ENCODE measurements around the gene GMPR. TPM values are rescaled to one million over a fixed set of nuclear protein-coding genes. Genes with fewer than 3 reads are reported as not detected.

The GMPR gene
- total RNA-seq, 2 experiments from 2014 or later: not detected

DNA sequence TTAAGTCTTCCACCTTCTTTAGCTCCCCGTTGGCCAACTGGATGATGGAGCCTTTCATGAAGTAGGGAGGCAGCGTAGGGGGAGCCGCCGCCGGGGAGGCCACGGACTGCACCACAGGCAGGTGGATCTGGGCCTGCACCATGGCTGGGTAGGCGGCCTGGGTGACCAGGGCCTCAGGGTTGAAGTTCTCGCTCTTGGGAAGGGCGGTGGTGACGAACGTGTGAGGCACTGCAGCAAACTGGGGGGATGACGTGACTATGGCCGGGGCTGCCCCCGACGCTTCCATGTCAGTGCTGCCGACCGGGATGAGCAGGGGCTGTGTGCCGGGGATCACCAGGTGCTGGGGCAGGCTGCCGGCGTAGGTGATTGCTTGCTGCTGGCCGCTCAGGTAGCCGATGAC lies 88.1 kb downstream of the GMPR start:
- Histone ChIP-seq H3K27ac (ENCODE audit: low read depth, low read length, poor library complexity, severe bottlenecking) (no peak overlapping the region), H3K9me2 (ENCODE audit: insufficient read depth, low read length) (no peaks in the 10 kb centered on the region), H3K4me1 (ENCODE audit: insufficient read depth, low read length, poor library complexity, severe bottlenecking) (peaks cover 4% of the 10 kb centered on the region), H3K4me2 (ENCODE audit: low read length) (no peak overlapping the region), H3K4me3 (ENCODE audit: low read depth, low read length, poor library complexity, severe bottlenecking) (no peak overlapping the region), H3K36me3 (ENCODE audit: insufficient read depth, low read length) (no peaks in the 10 kb centered on the region), H3K9me3 (ENCODE audit: low read length) (no peaks in the 10 kb centered on the region), H2AFZ (ENCODE audit: low read length) (no peak overlapping the region), H4K20me1 (ENCODE audit: insufficient read depth, low read length) (no peaks in the 10 kb centered on the region), H3K79me2 (ENCODE audit: insufficient read depth, low read depth, low read length) (no peaks in the 10 kb centered on the region)
- DNase-seq (ENCODE audit: low spot score): no peak
- intact Hi-C loops (cut with micrococcal nuclease; ENCODE audit: unreplicated experiment): no loop called here
- TF ChIP-seq, protein P1, sequence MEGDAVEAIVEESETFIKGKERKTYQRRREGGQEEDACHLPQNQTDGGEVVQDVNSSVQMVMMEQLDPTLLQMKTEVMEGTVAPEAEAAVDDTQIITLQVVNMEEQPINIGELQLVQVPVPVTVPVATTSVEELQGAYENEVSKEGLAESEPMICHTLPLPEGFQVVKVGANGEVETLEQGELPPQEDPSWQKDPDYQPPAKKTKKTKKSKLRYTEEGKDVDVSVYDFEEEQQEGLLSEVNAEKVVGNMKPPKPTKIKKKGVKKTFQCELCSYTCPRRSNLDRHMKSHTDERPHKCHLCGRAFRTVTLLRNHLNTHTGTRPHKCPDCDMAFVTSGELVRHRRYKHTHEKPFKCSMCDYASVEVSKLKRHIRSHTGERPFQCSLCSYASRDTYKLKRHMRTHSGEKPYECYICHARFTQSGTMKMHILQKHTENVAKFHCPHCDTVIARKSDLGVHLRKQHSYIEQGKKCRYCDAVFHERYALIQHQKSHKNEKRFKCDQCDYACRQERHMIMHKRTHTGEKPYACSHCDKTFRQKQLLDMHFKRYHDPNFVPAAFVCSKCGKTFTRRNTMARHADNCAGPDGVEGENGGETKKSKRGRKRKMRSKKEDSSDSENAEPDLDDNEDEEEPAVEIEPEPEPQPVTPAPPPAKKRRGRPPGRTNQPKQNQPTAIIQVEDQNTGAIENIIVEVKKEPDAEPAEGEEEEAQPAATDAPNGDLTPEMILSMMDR (conservative IDR thresholded peaks at IDR 0.05; ENCODE audit: low read length): no peak
- TF ChIP-seq EZH2phosphoT487 (IDR thresholded peaks at IDR 0.05; ENCODE audit: borderline replicate concordance, low read depth, low read length): no peak
- CTCF ChIA-PET (ENCODE audit: unreplicated experiment): no interaction called here
- no TSS peak for BruUV-seq (replicated peaks)
- POLR2A ChIA-PET: no interaction called here

DNA sequence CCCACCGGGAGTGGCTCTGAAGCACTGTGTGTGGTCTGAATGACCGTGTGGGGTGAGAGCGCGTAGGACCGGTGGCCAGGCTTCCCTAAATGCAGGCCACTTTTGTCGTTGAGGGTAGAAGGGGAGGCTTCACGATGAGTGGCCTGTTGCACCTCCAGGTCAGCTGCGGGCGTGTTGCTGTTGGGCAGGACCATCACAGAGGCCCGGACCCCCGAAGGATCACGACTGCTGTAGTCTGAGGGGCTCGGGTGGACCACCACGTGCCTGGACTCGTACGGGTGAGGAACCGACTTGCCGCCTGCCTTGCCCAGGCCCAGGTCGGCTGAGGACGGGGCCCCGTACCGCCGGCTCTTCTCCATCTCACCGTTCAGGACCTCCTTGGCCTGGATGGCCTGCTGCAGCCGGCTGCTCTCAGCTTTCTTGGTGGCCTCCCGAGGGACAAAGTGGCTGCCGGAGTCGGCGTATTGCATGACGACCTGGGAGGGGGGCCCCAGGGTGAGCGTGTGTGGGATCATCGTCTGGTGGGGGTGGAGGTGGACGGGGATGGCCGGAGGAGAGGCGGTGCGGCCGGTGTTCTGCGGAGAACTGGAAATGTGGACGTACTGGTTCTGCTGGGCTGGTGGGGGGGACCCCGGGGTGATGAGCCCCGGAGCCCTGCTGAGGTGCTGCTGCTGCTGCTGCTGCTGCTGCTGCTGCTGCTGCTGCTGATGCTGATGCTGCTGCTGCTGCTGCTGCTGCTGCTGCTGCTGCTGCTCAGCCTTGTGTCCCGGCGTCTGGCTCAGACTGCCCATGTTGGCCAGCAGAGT lies 88.8 kb downstream of the GMPR start:
- Histone ChIP-seq H3K4me2 (ENCODE audit: low read length) (no peak overlapping the region), H2AFZ (ENCODE audit: low read length) (no peak overlapping the region), H3K36me3 (ENCODE audit: insufficient read depth, low read length) (no peaks in the 10 kb centered on the region), H3K79me2 (ENCODE audit: insufficient read depth, low read depth, low read length) (no peaks in the 10 kb centered on the region), H3K4me1 (ENCODE audit: insufficient read depth, low read length, poor library complexity, severe bottlenecking) (peaks cover 9% of the 10 kb centered on the region), H3K9me2 (ENCODE audit: insufficient read depth, low read length) (no peaks in the 10 kb centered on the region), H3K4me3 (ENCODE audit: low read depth, low read length, poor library complexity, severe bottlenecking) (no peak overlapping the region), H3K27ac (ENCODE audit: low read depth, low read length, poor library complexity, severe bottlenecking) (no peak overlapping the region), H3K9me3 (ENCODE audit: low read length) (no peaks in the 10 kb centered on the region), H4K20me1 (ENCODE audit: insufficient read depth, low read length) (no peaks in the 10 kb centered on the region)
- BruUV-seq (replicated peaks): no TSS peak
- no peak for DNase-seq (ENCODE audit: low spot score)
- intact Hi-C loops (cut with micrococcal nuclease; ENCODE audit: unreplicated experiment): no loop called here
- TF ChIP-seq EZH2phosphoT487 (IDR thresholded peaks at IDR 0.05; ENCODE audit: borderline replicate concordance, low read depth, low read length): no peak
- ChIA-PET POLR2A (interaction anchor here (0.5 kb wide), 1 partner anchor 164 kb away, joined by 4 read pairs; no protein-coding TSS in a partner anchor), CTCF (ENCODE audit: unreplicated experiment) (no interaction called here)

DNA sequence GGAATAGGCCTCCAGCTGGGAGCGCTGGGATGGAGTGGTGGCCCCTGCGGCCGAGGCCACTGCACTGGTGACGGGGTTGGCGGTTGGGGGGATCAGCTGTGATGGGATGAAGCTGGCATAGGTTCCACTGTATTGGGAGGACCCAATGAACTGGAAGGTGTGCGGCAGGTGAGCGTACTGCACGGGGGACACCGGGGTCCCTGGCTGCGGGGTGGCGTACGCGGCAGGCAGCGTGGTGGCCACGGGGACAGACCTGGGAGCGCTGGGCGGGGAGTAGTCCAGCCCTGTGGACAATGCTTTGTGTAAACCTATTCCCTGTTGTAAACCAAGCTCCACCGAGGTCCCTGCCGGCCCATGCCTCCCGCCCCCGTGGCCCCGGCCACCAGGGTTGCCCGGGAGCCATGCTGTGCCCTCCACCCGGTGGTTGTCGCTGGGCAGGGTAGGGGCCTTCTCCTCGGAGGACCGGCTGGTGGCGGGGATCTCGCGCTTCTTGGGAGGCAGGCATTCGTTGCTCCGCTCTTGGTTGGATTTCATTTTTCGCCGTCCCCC lies 89.5 kb downstream of the GMPR start:
- no peak for DNase-seq (ENCODE audit: low spot score)
- Histone ChIP-seq H2AFZ (ENCODE audit: low read length) (no peak overlapping the region), H3K27ac (ENCODE audit: low read depth, low read length, poor library complexity, severe bottlenecking) (no peak overlapping the region), H3K4me3 (ENCODE audit: low read depth, low read length, poor library complexity, severe bottlenecking) (no peak overlapping the region), H3K79me2 (ENCODE audit: insufficient read depth, low read depth, low read length) (no peaks in the 10 kb centered on the region), H3K9me2 (ENCODE audit: insufficient read depth, low read length) (no peaks in the 10 kb centered on the region), H3K4me1 (ENCODE audit: insufficient read depth, low read length, poor library complexity, severe bottlenecking) (peaks cover 6% of the 10 kb centered on the region), H4K20me1 (ENCODE audit: insufficient read depth, low read length) (no peaks in the 10 kb centered on the region), H3K36me3 (ENCODE audit: insufficient read depth, low read length) (no peaks in the 10 kb centered on the region), H3K9me3 (ENCODE audit: low read length) (no peaks in the 10 kb centered on the region), H3K4me2 (ENCODE audit: low read length) (no peak overlapping the region)
- POLR2A ChIA-PET: interaction anchor here (0.5 kb wide), 1 partner anchor 165 kb away, joined by 4 read pairs; no protein-coding TSS in a partner anchor
- intact Hi-C loops (cut with micrococcal nuclease; ENCODE audit: unreplicated experiment): no loop called here
- BruUV-seq (replicated peaks): no TSS peak
- TF ChIP-seq, protein P1 (conservative IDR thresholded peaks at IDR 0.05; ENCODE audit: low read length): no peak
- no peak for TF ChIP-seq EZH2phosphoT487 (IDR thresholded peaks at IDR 0.05; ENCODE audit: borderline replicate concordance, low read depth, low read length)
- CTCF ChIA-PET (ENCODE audit: unreplicated experiment): no interaction called here

All from OCI-LY7 (cell line).